BJ (cell line): ENCODE results near the gene DOCK1. TPM values are rescaled to one million over a fixed set of nuclear protein-coding genes. Genes with fewer than 3 reads are reported as not detected.

ENCODE experiments used
- CTCF ChIA-PET: fragments of 350-600 bp; formaldehyde crosslinking; extraction: SDS; loops from one replicate; lab custom pipeline; 2021; ENCODE audit warnings: antibody characterized with exemption, inconsistent platforms; lab: Yijun Ruan, JAX
- POLR2A ChIA-PET: fragments of 300-600 bp; sonication (Branson Sonifier 250); formaldehyde crosslinking; extraction: SDS; loops from one replicate; lab custom pipeline; 2021; ENCODE audit warnings: antibody characterized with exemption; lab: Charles Lee
- DNase-seq: peaks from one replicate; pipeline ENCODE4 v3.0.0-alpha.2; 2011; ENCODE audit warnings: low read depth
- H3K27me3 ChIP-seq: 2 replicates; pipeline ENCODE4 v1.6.0; 2011; ENCODE audit warnings: low read length; ENCODE audit not compliant: control insufficient read depth, insufficient read depth
- H3K36me3 ChIP-seq: 2 replicates; pipeline ENCODE4 v1.5.1; 2011; ENCODE audit warnings: low read length; ENCODE audit not compliant: control insufficient read depth, insufficient read depth
- H3K4me3 ChIP-seq: 2 replicates; pipeline ENCODE4 v1.5.1; 2011; ENCODE audit warnings: low read depth, mild to moderate bottlenecking, control low read depth, low read length
- polyA plus RNA-seq: library from polyadenylated mRNA; depleted of rRNA; stranded (reverse); fragments of >200 nt; gene quantifications from 2 replicates; pipeline ENCODE4 v1.2.3, GENCODE V29; 2011
- TF ChIP-seq, protein P1 (sequence below): IDR thresholded peaks from 2 replicates; pipeline ENCODE4 v1.5.1; 2011; ENCODE audit warnings: low read depth, mild to moderate bottlenecking, control low read depth, inconsistent platforms, low read length, moderate library complexity; ENCODE audit not compliant: insufficient read depth

DOCK1 gene
- polyA plus RNA-seq, 1 experiment: 20.0 TPM

GRCh38 chr10:127392351-127393235, 487.4 kb downstream of the DOCK1 start:
- ChIA-PET CTCF (no interaction called here), POLR2A (no interaction called here)
- TF ChIP-seq, protein P1, sequence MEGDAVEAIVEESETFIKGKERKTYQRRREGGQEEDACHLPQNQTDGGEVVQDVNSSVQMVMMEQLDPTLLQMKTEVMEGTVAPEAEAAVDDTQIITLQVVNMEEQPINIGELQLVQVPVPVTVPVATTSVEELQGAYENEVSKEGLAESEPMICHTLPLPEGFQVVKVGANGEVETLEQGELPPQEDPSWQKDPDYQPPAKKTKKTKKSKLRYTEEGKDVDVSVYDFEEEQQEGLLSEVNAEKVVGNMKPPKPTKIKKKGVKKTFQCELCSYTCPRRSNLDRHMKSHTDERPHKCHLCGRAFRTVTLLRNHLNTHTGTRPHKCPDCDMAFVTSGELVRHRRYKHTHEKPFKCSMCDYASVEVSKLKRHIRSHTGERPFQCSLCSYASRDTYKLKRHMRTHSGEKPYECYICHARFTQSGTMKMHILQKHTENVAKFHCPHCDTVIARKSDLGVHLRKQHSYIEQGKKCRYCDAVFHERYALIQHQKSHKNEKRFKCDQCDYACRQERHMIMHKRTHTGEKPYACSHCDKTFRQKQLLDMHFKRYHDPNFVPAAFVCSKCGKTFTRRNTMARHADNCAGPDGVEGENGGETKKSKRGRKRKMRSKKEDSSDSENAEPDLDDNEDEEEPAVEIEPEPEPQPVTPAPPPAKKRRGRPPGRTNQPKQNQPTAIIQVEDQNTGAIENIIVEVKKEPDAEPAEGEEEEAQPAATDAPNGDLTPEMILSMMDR: no peak
- Histone ChIP-seq H3K36me3 (peaks cover 1% of the 10 kb centered on the region), H3K4me3 (no peak overlapping the region), H3K27me3 (no peaks in the 10 kb centered on the region)
- DNase-seq: no peak

GRCh38 chr10:127398140-127398970, 493.1 kb downstream of the DOCK1 start:
- CTCF ChIA-PET: no interaction called here
- TF ChIP-seq, protein P1: no peak
- DNase-seq: peak; percentile 22
- POLR2A ChIA-PET: no interaction called here
- H3K27me3 ChIP-seq: no peaks in the 10 kb centered on the region
- H3K36me3 ChIP-seq: peaks cover 1% of the 10 kb centered on the region; the same call in 1 of the 2 replicates
- H3K4me3 ChIP-seq: no peak overlapping the region

DNA sequence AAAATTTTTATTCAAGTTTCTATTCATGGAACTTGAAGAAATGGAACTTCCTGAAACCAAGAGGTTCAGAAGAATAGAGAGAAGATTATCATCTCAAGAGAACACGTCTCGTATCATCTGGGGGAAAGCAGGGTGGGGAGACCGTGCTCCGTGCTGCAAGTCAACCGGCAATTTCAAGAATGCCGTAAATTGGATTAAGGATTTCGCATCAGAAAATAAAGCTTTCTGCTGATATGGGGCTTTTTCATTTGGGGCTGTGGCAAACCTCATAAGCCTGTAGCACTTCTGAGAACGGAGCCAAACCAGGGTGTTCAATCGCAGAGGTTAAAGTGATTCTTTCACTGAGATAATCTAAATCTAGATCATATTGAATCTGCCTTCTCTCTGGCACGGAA, 493.7 kb downstream of the DOCK1 start:
- CTCF ChIA-PET: no interaction called here

DNA sequence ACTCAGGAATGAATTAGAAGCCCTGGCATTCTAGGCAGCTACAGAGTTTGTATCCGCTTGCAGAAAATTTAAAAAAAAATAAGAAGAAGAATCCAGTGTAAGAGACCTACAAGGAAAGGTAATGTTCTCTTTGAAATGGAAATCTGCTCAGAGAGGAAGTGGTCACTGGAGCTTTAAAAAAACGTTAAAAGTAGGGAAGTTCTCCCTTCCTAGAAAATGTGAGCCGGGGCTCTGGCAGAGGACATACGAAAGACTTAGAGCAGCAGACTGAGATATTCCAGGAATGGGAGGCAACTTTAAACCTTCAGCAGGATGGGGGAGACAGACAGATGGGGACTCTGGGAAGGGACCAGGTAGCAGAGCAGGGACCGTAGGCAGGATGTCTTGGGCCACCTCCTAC, 494.4 kb downstream of the DOCK1 start:
- Histone ChIP-seq H3K36me3 (peaks cover 1% of the 10 kb centered on the region; the same call in 1 of the 2 replicates), H3K4me3 (no peak overlapping the region), H3K27me3 (no peaks in the 10 kb centered on the region)
- TF ChIP-seq, protein P1: no peak
- DNase-seq: no peak
- ChIA-PET POLR2A (no interaction called here), CTCF (no interaction called here)

More for the DNA sequence above, 493.7 kb downstream of the DOCK1 start:
- POLR2A ChIA-PET: no interaction called here
- Histone ChIP-seq H3K36me3 (peaks cover 1% of the 10 kb centered on the region; the same call in 1 of the 2 replicates), H3K4me3 (no peak overlapping the region), H3K27me3 (no peaks in the 10 kb centered on the region)
- TF ChIP-seq, protein P1: no peak
- no peak for DNase-seq

DNA sequence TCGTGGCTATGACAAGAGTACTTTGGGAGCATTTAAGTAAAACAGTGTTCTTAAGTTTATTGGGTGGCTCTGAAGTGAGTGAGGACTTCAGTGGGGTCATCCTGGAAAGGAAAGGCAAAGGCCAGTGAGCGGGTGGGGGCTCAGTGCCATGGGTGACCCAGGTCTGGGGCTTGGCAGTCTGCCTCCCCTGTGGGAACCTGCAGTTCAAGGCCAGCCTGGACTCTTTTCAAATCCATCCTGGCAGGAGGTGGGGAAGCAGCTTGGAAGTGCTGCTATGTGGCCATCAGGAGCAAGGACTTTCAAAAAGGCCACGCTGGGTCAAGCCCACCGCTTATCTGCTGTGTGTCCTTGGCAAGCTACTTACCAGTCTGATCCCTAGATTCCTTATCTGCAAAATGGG, 495.0 kb downstream of the DOCK1 start:
- TF ChIP-seq, protein P1: no peak
- ChIA-PET POLR2A (interaction anchor here (0.6 kb wide), 1 partner anchor 96 kb away, joined by 3 read pairs; no protein-coding TSS in a partner anchor), CTCF (no interaction called here)
- no peak for DNase-seq
- Histone ChIP-seq H3K36me3 (peaks cover 1% of the 10 kb centered on the region; the same call in 1 of the 2 replicates), H3K4me3 (no peak overlapping the region), H3K27me3 (no peaks in the 10 kb centered on the region)
